Calu3 (cell line): ENCODE results near the gene PKP1. TPM values are rescaled to one million over a fixed set of nuclear protein-coding genes. Genes with fewer than 3 reads are reported as not detected.

ENCODE experiments used
- BruUV-seq: library from RNA; stranded (reverse); fragments of 400-500 nt; replicated peaks from 2 replicates; lab custom pipeline; 2021; lab: Mats Ljungman, UMichigan
- CTCF ChIA-PET: fragments of 300-600 bp; sonication (Branson Sonifier 250); formaldehyde crosslinking; loops from one replicate; lab custom pipeline; 2022; ENCODE audit warnings: antibody characterized with exemption; lab: Charles Lee
- DNase-seq: peaks from one replicate; pipeline ENCODE4 v3.0.0; 2022
- H3K27ac Mint-ChIP-seq: one replicate; pipeline ENCODE4 v1.8.0; 2022; ENCODE audit warnings: mixed read lengths; ENCODE audit not compliant: unreplicated experiment
- H3K27me3 Mint-ChIP-seq: one replicate; pipeline ENCODE4 v1.8.0; 2022; ENCODE audit warnings: mixed read lengths; ENCODE audit not compliant: unreplicated experiment
- H3K36me3 Mint-ChIP-seq: one replicate; pipeline ENCODE4 v1.8.0; 2022; ENCODE audit warnings: mild to moderate bottlenecking, moderate library complexity, mixed read lengths; ENCODE audit not compliant: insufficient read depth, unreplicated experiment
- H3K4me1 Mint-ChIP-seq: one replicate; pipeline ENCODE4 v1.8.0; 2022; ENCODE audit warnings: mild to moderate bottlenecking, low read depth, mixed read lengths; ENCODE audit not compliant: unreplicated experiment
- H3K4me3 Mint-ChIP-seq: one replicate; pipeline ENCODE4 v1.8.0; 2022; ENCODE audit warnings: mild to moderate bottlenecking, low read depth, moderate library complexity, mixed read lengths; ENCODE audit not compliant: unreplicated experiment
- H3K9me3 Mint-ChIP-seq: one replicate; pipeline ENCODE4 v1.8.0; 2022; ENCODE audit warnings: low read depth, mixed read lengths; ENCODE audit not compliant: unreplicated experiment
- intact Hi-C: fragments of 100-400 bp; cut with micrococcal nuclease; formaldehyde crosslinking; loops from one replicate; pipeline ENCODE4 v1.10.0; 2022; ENCODE audit not compliant: unreplicated experiment
- total RNA-seq: library from RNA; stranded (reverse); gene quantifications from 2 replicates; pipeline ENCODE4 v1.2.3, GENCODE V29; 2022
- TF ChIP-seq, protein P1 (sequence below): fragments of 200-600 bp; IDR thresholded peaks from one replicate; pipeline ENCODE4 v1.8.0; 2022; ENCODE audit warnings: antibody characterized with exemption; ENCODE audit not compliant: unreplicated experiment

PKP1 gene
- total RNA-seq, 1 experiment from 2014 or later: 0.09 TPM

DNA sequence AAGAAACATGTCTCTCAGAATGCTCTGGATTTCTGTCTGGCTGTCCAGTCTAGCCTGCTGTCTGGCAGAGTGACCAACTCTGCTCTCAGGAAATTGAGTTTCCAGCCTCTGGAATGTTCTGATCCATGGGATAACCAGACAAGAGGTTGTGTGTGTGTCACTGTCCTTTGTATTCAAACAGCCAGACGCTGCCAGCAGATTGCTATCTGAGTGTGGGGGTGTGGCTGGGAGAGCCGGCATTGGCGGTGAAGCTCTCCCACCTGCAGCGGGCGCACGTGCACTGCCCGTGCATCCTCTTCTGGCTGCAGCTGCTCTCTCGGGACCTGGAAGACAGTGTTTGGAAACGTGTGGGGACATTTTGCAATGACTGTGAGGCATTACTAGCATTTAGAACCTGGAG is 26.1 kb downstream of the PKP1 start:
- Mint-ChIP-seq H3K27ac (peak overlapping the region; percentile 68), H3K9me3 (no peaks in the 10 kb centered on the region), H3K4me3 (no peak overlapping the region), H3K4me1 (peaks cover 36% of the 10 kb centered on the region), H3K36me3 (peaks cover 20% of the 10 kb centered on the region), H3K27me3 (no peaks in the 10 kb centered on the region)
- DNase-seq: peak; percentile 85
- BruUV-seq: no TSS peak
- intact Hi-C loops: loop anchor here (2.0 to 5.0 kb wide), 2 partner anchors 37 to 42 kb away; no protein-coding TSS in a partner anchor
- TF ChIP-seq, protein P1, sequence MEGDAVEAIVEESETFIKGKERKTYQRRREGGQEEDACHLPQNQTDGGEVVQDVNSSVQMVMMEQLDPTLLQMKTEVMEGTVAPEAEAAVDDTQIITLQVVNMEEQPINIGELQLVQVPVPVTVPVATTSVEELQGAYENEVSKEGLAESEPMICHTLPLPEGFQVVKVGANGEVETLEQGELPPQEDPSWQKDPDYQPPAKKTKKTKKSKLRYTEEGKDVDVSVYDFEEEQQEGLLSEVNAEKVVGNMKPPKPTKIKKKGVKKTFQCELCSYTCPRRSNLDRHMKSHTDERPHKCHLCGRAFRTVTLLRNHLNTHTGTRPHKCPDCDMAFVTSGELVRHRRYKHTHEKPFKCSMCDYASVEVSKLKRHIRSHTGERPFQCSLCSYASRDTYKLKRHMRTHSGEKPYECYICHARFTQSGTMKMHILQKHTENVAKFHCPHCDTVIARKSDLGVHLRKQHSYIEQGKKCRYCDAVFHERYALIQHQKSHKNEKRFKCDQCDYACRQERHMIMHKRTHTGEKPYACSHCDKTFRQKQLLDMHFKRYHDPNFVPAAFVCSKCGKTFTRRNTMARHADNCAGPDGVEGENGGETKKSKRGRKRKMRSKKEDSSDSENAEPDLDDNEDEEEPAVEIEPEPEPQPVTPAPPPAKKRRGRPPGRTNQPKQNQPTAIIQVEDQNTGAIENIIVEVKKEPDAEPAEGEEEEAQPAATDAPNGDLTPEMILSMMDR: no peak
- CTCF ChIA-PET: interaction anchor here (0.8 to 3.2 kb wide), 6 partner anchors 20 to 39 kb away, joined by 3 to 15 read pairs (median 6); no protein-coding TSS in a partner anchor

GRCh38 chr1:201310251-201310985 is 27.1 kb downstream of the PKP1 start:
- Mint-ChIP-seq H3K4me1 (peaks cover 36% of the 10 kb centered on the region), H3K9me3 (no peaks in the 10 kb centered on the region), H3K27me3 (peaks cover 8% of the 10 kb centered on the region), H3K4me3 (no peak overlapping the region), H3K36me3 (peaks cover 20% of the 10 kb centered on the region), H3K27ac (peak overlapping the region; percentile 57)
- TF ChIP-seq, protein P1: no peak
- peak; percentile 57 for DNase-seq
- intact Hi-C loops: no loop called here
- no TSS peak for BruUV-seq
- CTCF ChIA-PET: interaction anchor here (1.0 to 3.2 kb wide), 5 partner anchors 9 to 51 kb away, joined by 3 to 15 read pairs (median 4); no protein-coding TSS in a partner anchor

- H3K9me3 Mint-ChIP-seq: peaks cover 3% of the 10 kb centered on the region
- no peak overlapping the region for H3K4me3 Mint-ChIP-seq
- TF ChIP-seq, protein P1: no peak
- H3K27me3 Mint-ChIP-seq: peaks cover 13% of the 10 kb centered on the region
- peak overlapping the region; percentile 37 for H3K27ac Mint-ChIP-seq
- intact Hi-C loops: no loop called here
- H3K4me1 Mint-ChIP-seq: peaks cover 36% of the 10 kb centered on the region
- CTCF ChIA-PET: interaction anchor here (0.6 to 3.2 kb wide), 9 partner anchors 9 to 519 kb away, joined by 3 to 15 read pairs (median 3); no protein-coding TSS in a partner anchor
- BruUV-seq: no TSS peak
- H3K36me3 Mint-ChIP-seq: peaks cover 20% of the 10 kb centered on the region
- DNase-seq: peak; percentile 80
Observed at GRCh38 chr1:201310986-201311355, 27.7 kb downstream of the PKP1 start.

- intact Hi-C loops: no loop called here
- peaks cover 19% of the 10 kb centered on the region for H3K27me3 Mint-ChIP-seq
- H3K4me1 Mint-ChIP-seq: peaks cover 36% of the 10 kb centered on the region
- peaks cover 3% of the 10 kb centered on the region for H3K9me3 Mint-ChIP-seq
- no peak overlapping the region for H3K4me3 Mint-ChIP-seq
- peak; percentile 36 for DNase-seq
- BruUV-seq: no TSS peak
- peaks cover 20% of the 10 kb centered on the region for H3K36me3 Mint-ChIP-seq
- CTCF ChIA-PET: interaction anchor here (0.6 to 3.2 kb wide), 9 partner anchors 10 to 518 kb away, joined by 3 to 15 read pairs (median 3); no protein-coding TSS in a partner anchor
- TF ChIP-seq, protein P1: no peak
- H3K27ac Mint-ChIP-seq: peak overlapping the region; percentile 37
Observed at GRCh38 chr1:201311356-201312011, 28.2 kb downstream of the PKP1 start.
